ENCODE data around the gene F5. TPM values are rescaled to one million over a fixed set of nuclear protein-coding genes. Genes with fewer than 3 reads are reported as not detected.

Gene F5
- total and polyA plus RNA-seq, 2 of the 13 experiments (the other 11 are each of a cell fraction or from before 2014, with no cell fraction given) = 38.3 to 64.0 TPM

DNA sequence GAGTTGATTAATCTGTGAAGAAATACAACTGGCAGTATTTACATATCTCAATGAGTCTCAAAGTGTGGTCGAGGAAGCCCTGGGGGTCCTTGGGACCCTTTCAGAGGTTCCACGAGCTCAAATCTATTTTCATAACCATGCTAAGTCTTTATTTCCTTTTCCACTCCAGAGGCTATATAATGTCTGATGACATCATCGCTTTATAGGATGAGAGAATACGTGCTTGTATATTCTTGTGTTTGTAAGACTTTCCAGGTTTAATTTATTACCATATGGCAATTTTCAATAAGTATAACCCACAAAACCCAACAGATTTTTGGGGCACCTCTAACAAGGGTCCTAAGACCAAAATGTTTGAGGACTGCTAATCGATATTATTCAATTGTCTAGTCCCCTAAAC is 99.1 kb downstream of the F5 start:
- intact Hi-C loops (cut with micrococcal nuclease; ENCODE audit: unreplicated experiment) (loop anchor here (5.0 to 10.0 kb wide), 2 partner anchors 35 to 382 kb away; partner anchors contain the start of gene ATP1B1), in situ Hi-C loops (cut with HindIII; ENCODE audit: extremely low pct_ligation_motif_present, low pct_unique_long_range_greater_than_20kb) (no loop called here)
- DNase-seq (ENCODE audit: low spot score) = no peak
- BruUV-seq (replicated peaks) = no TSS peak
- H3K27ac ChIP-seq (ENCODE audit: extremely low read length, insufficient read depth, low read length) = peak overlapping the region; percentile 88
- ATAC-seq = no peak
- H2AFZ ChIP-seq (ENCODE audit: low read length) = no peak overlapping the region
- WGBS (ENCODE audit: low lambda C conversion rate) = 67% methylated on average over 5 of the region's 5 CpGs
- no peaks in the 10 kb centered on the region for H3K36me3 ChIP-seq (replicated peaks in 1 of 2; ENCODE audit: control insufficient read depth in 1 of 2, insufficient read depth in 2 of 2, low read length in 2 of 2)
- no peaks in the 10 kb centered on the region for H3K9me3 ChIP-seq (ENCODE audit: low read length)
- POLR2A ChIA-PET = interaction anchor here (2.0 kb wide), 1 partner anchor 79 kb away, joined by 7 read pairs; no protein-coding TSS in a partner anchor
- CTCF ChIA-PET (ENCODE audit: low intra/inter-chr PET ratio, low total read pairs) = no interaction called here
- peaks cover 59% of the 10 kb centered on the region for H3K4me1 ChIP-seq (ENCODE audit: insufficient read depth, low read length)
- peak overlapping the region; percentile 87 for H3K9ac ChIP-seq (ENCODE audit: insufficient read depth, low read depth, low read length)
- H3K79me2 ChIP-seq (ENCODE audit: insufficient read depth, low read length) = peaks cover 51% of the 10 kb centered on the region
- H3K27me3 ChIP-seq (ENCODE audit: control insufficient read depth in 1 of 2, insufficient read depth in 2 of 2, low read length in 2 of 2) = no peaks in the 10 kb centered on the region; a peak in 1 of 5 replicates
- peak overlapping the region; percentile 86 for H3K4me2 ChIP-seq (ENCODE audit: low read depth, low read length)
- peak overlapping the region; percentile 74 to 87 (median 78); a peak in 5 of 6 replicates for H3K4me3 ChIP-seq (replicated peaks in 1 of 3; ENCODE audit: insufficient read depth in 1 of 3, low read depth in 2 of 3, low read length in 3 of 3)
- H4K20me1 ChIP-seq (ENCODE audit: insufficient read depth, low read length) = peaks cover 23% of the 10 kb centered on the region
- no peak for FAIRE-seq
- TF ChIP-seq ZNF550 (CRISPR knock-in tag; IDR thresholded peaks at IDR 0.05; ENCODE audit: borderline replicate concordance) (no peak), ATF7 (IDR thresholded peaks at IDR 0.05) (peak; percentile 95), ATF7 (CRISPR knock-in tag; IDR thresholded peaks at IDR 0.05) (no peak), SALL2 (CRISPR knock-in tag; IDR thresholded peaks at IDR 0.05) (no peak), ZNF354B (CRISPR knock-in tag; IDR thresholded peaks at IDR 0.05) (no peak), KAT7 (CRISPR knock-in tag; IDR thresholded peaks at IDR 0.05; ENCODE audit: borderline replicate concordance) (0 out of 2 replicates have a peak, but pooled peaks have one; percentile 17), USF2 (IDR thresholded peaks at IDR 0.05; ENCODE audit: low read depth, low read length) (no peak), USF2 (CRISPR knock-in tag; IDR thresholded peaks at IDR 0.05; ENCODE audit: borderline replicate concordance) (no peak), ZNF747 (CRISPR knock-in tag; IDR thresholded peaks at IDR 0.05; ENCODE audit: borderline replicate concordance) (no peak), XRCC5 (optimal IDR thresholded peaks at IDR 0.05; ENCODE audit: low read length) (no peak), ZNF776 (CRISPR knock-in tag; IDR thresholded peaks at IDR 0.05) (no peak), KLF11 (CRISPR knock-in tag; IDR thresholded peaks at IDR 0.05) (no peak), ATM (IDR thresholded peaks at IDR 0.05; ENCODE audit: borderline replicate concordance) (no peak), RBM22 (optimal IDR thresholded peaks at IDR 0.05; ENCODE audit: low read length) (no peak), ZNF205 (CRISPR knock-in tag; IDR thresholded peaks at IDR 0.05) (no peak), PRDM10 (CRISPR knock-in tag; IDR thresholded peaks at IDR 0.05; ENCODE audit: low read depth) (no peak), HMGXB4 (CRISPR knock-in tag; IDR thresholded peaks at IDR 0.05; ENCODE audit: borderline replicate concordance in 1 of 2, low read depth in 1 of 2) (no peak)

Measured in HepG2 (cell line).